K562 (cell line): ENCODE measurements around the gene RNF112. TPM values are rescaled to one million over a fixed set of nuclear protein-coding genes. Genes with fewer than 3 reads are reported as not detected.

Experiments
- ATAC-seq: fragments of 200-7000 bp; cut with Tn5 transposase; 3 replicates; pipeline ENCODE4 v1.9.1; 2020; ENCODE audit warnings: moderate library complexity
- BruUV-seq: library from RNA; stranded (reverse); fragments of 400-500 nt; replicated peaks from 2 replicates; lab custom pipeline; 2021; lab: Mats Ljungman, UMichigan
- CTCF ChIA-PET: fragments of 300-600 bp; formaldehyde crosslinking; extraction: SDS; loops from one replicate; lab custom pipeline; 2021; ENCODE audit warnings: low intra/inter-chr PET ratio; lab: Yijun Ruan, JAX
- POLR2A ChIA-PET: fragments of 300-600, 350-650 bp; sonication (Branson Sonifier 250); formaldehyde crosslinking; extraction: SDS; loops from one replicate; lab custom pipeline; 2021; ENCODE audit warnings: antibody characterized with exemption, inconsistent platforms; lab: Yijun Ruan, JAX
- DNase-seq, 4 experiments: peaks; one replicate each; pipeline versions ENCODE4 v3.0.0 to v3.0.0-alpha.2; 2011 to 2018; ENCODE audit warnings: low spot score in 3 of 4, mixed read lengths in 3 of 4; ENCODE audit errors: extremely low read depth in 1 of 4
- FAIRE-seq: peaks from 2 replicates; lab custom pipeline; 2011; peaks lifted over from hg19 to GRCh38; lab: Jason Lieb, UNC
- H2AFZ ChIP-seq: 2 replicates; pipeline ENCODE4 v1.6.0; 2011; ENCODE audit warnings: low read depth, low read length, control low read depth, inconsistent platforms
- H3K27ac ChIP-seq: fragments of 200-600 bp; 3 replicates; pipeline ENCODE4 v1.8.0; 2011; ENCODE audit warnings: low read depth, mild to moderate bottlenecking, control low read depth, inconsistent platforms, low read length, moderate library complexity, mixed read lengths; ENCODE audit errors: extremely low read depth
- H3K27me3 ChIP-seq, 2 experiments: fragments of 300-600 bp in 1 of 2; 2 replicates in 1 of 2; 3 replicates in 1 of 2; pipeline versions ENCODE4 v1.6.0 to v1.8.0; 2011; ENCODE audit warnings: inconsistent platforms in 2 of 2, low read length in 2 of 2, mild to moderate bottlenecking in 1 of 2, mixed read lengths in 1 of 2, moderate library complexity in 1 of 2; ENCODE audit not compliant: control insufficient read depth in 2 of 2, insufficient read depth in 2 of 2
- H3K36me3 ChIP-seq: fragments of 300-600 bp; 3 replicates; pipeline ENCODE4 v1.8.0; 2011; ENCODE audit warnings: mild to moderate bottlenecking, low read length, inconsistent platforms; ENCODE audit not compliant: control insufficient read depth, insufficient read depth
- H3K4me1 ChIP-seq, 2 experiments: fragments of 200-600 bp in 1 of 2; replicated peaks in 1 of 2; 2 replicates in 1 of 2; 3 replicates in 1 of 2; pipeline versions ENCODE4 v1.5.1 to v1.8.0; 2011; ENCODE audit warnings: inconsistent platforms in 2 of 2, low read length in 2 of 2, mild to moderate bottlenecking in 1 of 2, mixed read lengths in 1 of 2, moderate library complexity in 1 of 2; ENCODE audit not compliant: control insufficient read depth in 2 of 2, insufficient read depth in 2 of 2
- H3K4me2 ChIP-seq: 2 replicates; pipeline ENCODE4 v1.6.1; 2011; ENCODE audit warnings: low read length, control low read depth, inconsistent platforms, mixed read lengths; ENCODE audit not compliant: insufficient read depth
- H3K4me3 ChIP-seq: fragments of 200-600 bp; sonication (generic), shearing (Covaris generic); 2 replicates; pipeline ENCODE4 v1.5.1; 2016; ENCODE audit warnings: control low read depth, inconsistent platforms
- H3K79me2 ChIP-seq: fragments of 200-600 bp; 3 replicates; pipeline ENCODE4 v1.8.0; 2011; ENCODE audit warnings: low read length, inconsistent platforms; ENCODE audit not compliant: control insufficient read depth, insufficient read depth
- H3K9ac ChIP-seq, 2 experiments: 2 replicates each; pipeline versions ENCODE4 v1.6.0 to v1.6.1; 2011; ENCODE audit warnings: low read depth in 2 of 2, low read length in 2 of 2, control low read depth in 1 of 2, inconsistent platforms in 1 of 2, mild to moderate bottlenecking in 1 of 2, mixed read lengths in 1 of 2; ENCODE audit not compliant: insufficient read depth in 1 of 2
- H3K9me1 ChIP-seq: one replicate; pipeline ENCODE4 v1.6.0; 2011; ENCODE audit warnings: inconsistent platforms, mild to moderate bottlenecking, low read length, moderate library complexity; ENCODE audit not compliant: control insufficient read depth, insufficient read depth
- H3K9me3 ChIP-seq: replicated peaks from 2 replicates; pipeline ENCODE4 v1.5.1; 2011; ENCODE audit warnings: low read depth, low read length, inconsistent platforms; ENCODE audit not compliant: control insufficient read depth, insufficient read depth
- H4K20me1 ChIP-seq: replicated peaks from 2 replicates; pipeline ENCODE4 v1.6.1; 2011; ENCODE audit warnings: low read length, inconsistent platforms, mixed read lengths; ENCODE audit not compliant: control insufficient read depth, insufficient read depth
- TAF9B ChIP-seq: fragments of 450-650 bp; IDR thresholded peaks from 2 replicates; pipeline ENCODE4 v1.6.1; 2018; ENCODE audit warnings: mild to moderate bottlenecking; ENCODE audit not compliant: partially characterized antibody
- TRIM24 ChIP-seq, 2 experiments: fragments of 450-650 bp; IDR thresholded peaks; 2 replicates each; pipeline ENCODE4 v1.6.1; 2016
- TRIM28 ChIP-seq: fragments of 450-650 bp; IDR thresholded peaks from 2 replicates; pipeline ENCODE4 v1.6.1; 2017
- ZC3H8 ChIP-seq: fragments of 450-650 bp; IDR thresholded peaks from 2 replicates; pipeline ENCODE4 v1.6.1; 2017
- WGBS: fragments of 100-300 bp; shearing (Covaris generic); methylation state at CpG from one replicate; pipeline ENCODE4 v1.1.6; 2016; ENCODE audit warnings: low coverage, mixed read lengths; ENCODE audit not compliant: insufficient coverage; ENCODE audit errors: missing lambda C conversion rate; 5-methylcytosine and 5-hydroxymethylcytosine counted together
- in situ Hi-C: fragments of 300-500 bp; cut with MboI; formaldehyde crosslinking; loops from 4 replicates; pipeline ENCODE4 v1.15.0; 2018; ENCODE audit warnings: inconsistent platforms, mixed read lengths
- intact Hi-C: fragments of 100-400 bp; cut with micrococcal nuclease; formaldehyde crosslinking; loops from 2 replicates; pipeline ENCODE4 v1.14.2; 2022
- polyA plus RNA-seq, 8 experiments: library from polyadenylated mRNA; depleted of rRNA in 4 of 8; stranded (reverse) in 5 of 8; unstranded in 3 of 8; fragments of >200 nt; fragmentation: Nextera tagmentation in 2 of 8; fragmentation: Illumina TruSeq in 1 of 8; extraction: Ambion mirVana in 2 of 8; extraction: Trizol in 1 of 8; gene quantifications; 2 replicates each; pipeline versions ENCODE4 v1.2.1 to v1.2.3, GENCODE V29; 2011 to 2014; ENCODE audit warnings: inconsistent platforms in 1 of 8, missing spikeins in 1 of 8
- total RNA-seq, 7 experiments: library from RNA; depleted of rRNA in 6 of 7; stranded (reverse); fragments of >200 nt in 6 of 7; fragmentation: Illumina TruSeq in 2 of 7; extraction: Trizol in 2 of 7; gene quantifications; 2 replicates each; pipeline versions ENCODE4 v1.2.1 to v1.2.3, GENCODE V29; 2011 to 2021; ENCODE audit warnings: low replicate concordance in 1 of 7
- TF ChIP-seq, protein P1 (sequence below): fragments of 450-650 bp; IDR thresholded peaks from 2 replicates; pipeline ENCODE4 v1.6.1; 2017; ENCODE audit warnings: mild to moderate bottlenecking, moderate library complexity
- TF ChIP-seq, protein P2 (sequence below), 2 experiments: fragments of 450-650 bp; formaldehyde crosslinking in 1 of 2; IDR thresholded peaks; 2 replicates each; pipeline versions ENCODE4 v1.4.0 to v1.6.1; 2014 to 2020; ENCODE audit warnings: mild to moderate bottlenecking in 2 of 2, borderline replicate concordance in 1 of 2, low read depth in 1 of 2

RNF112 gene
- total and polyA plus RNA-seq, 9 of the 15 experiments (the other 6 are each of a cell fraction or from before 2014, with no cell fraction given), result 0.05 TPM; not detected in 8

DNA sequence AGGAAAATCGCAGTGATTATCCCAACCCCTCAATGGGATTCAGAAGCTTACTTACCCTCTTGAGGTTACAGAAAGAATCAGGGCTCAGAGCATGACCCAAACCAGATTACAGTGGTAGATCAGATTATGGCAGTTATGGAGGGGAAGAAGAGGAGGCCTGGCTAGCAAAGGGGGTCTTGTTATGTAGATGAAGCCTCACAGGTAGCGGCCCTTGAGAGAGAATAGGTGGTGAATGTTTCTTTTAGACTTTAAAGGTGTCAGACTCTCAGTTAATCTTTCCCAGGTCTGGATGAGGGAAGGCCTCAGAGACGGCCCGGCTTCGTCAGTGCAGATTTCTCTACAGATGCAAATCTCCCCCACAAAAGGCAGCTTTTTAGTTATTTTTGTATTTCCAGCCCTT, 15.6 kb downstream of the RNF112 start:
- intact Hi-C loops (no loop called here), in situ Hi-C loops (no loop called here)
- H3K27ac ChIP-seq, result no peak overlapping the region
- H3K9ac ChIP-seq, result no peak overlapping the region
- no peak overlapping the region for H3K4me3 ChIP-seq
- no peaks in the 10 kb centered on the region for H3K36me3 ChIP-seq
- no peak for FAIRE-seq
- ChIA-PET CTCF (no interaction called here), POLR2A (no interaction called here)
- no peak overlapping the region for H3K4me2 ChIP-seq
- H4K20me1 ChIP-seq, result no peaks in the 10 kb centered on the region
- no peak for DNase-seq
- no TSS peak for BruUV-seq
- H3K4me1 ChIP-seq, result no peaks in the 10 kb centered on the region
- ATAC-seq, result no peak
- no peaks in the 10 kb centered on the region for H3K9me3 ChIP-seq
- 0% methylated on average over 4 of the region's 5 CpGs for WGBS
- H2AFZ ChIP-seq, result no peak overlapping the region
- H3K9me1 ChIP-seq, result no peaks in the 10 kb centered on the region
- peaks cover 5 to 16% of the 10 kb centered on the region in 2 experiments; a peak in 3 of 5 replicates for H3K27me3 ChIP-seq
- TF ChIP-seq TAF9B, result no peak
- no peak for TF ChIP-seq TRIM24 (IDR thresholded peaks at IDR 0.05)
- TF ChIP-seq TRIM28, result no peak
- no peak for TF ChIP-seq ZC3H8
- no peaks in the 10 kb centered on the region for H3K79me2 ChIP-seq

DNA sequence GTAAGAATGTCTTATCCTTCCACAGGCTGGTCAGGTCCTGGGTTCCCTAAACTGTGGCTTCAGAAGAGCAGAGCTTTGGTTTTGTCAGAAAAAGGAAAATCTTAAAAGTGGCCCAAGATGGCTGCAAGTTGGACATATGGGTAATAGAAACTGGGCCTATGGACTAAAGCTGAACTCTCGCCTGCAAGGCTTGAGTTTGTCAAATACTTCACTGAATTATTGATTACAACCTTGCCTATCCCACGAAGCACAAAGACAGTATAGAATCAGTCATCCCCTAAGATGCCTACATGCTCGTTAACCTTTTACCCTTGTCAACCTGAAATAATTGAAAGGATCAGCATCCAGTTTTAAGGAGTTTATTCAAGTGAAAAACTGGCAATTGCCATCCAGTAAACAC, 20.7 kb downstream of the RNF112 start:
- no peaks in the 10 kb centered on the region; a peak in 1 of 5 replicates for H3K4me1 ChIP-seq
- H3K27me3 ChIP-seq, result peaks cover 0 to 10% of the 10 kb centered on the region in 2 experiments; a peak in 2 of 5 replicates
- no peak overlapping the region for H2AFZ ChIP-seq
- no peaks in the 10 kb centered on the region for H3K9me1 ChIP-seq
- H3K4me3 ChIP-seq, result no peak overlapping the region
- H3K9ac ChIP-seq, result no peak overlapping the region
- ChIA-PET POLR2A (interaction anchor here (0.6 kb wide), 1 partner anchor 203 kb away, joined by 4 read pairs; no protein-coding TSS in a partner anchor), CTCF (no interaction called here)
- no peak overlapping the region for H3K4me2 ChIP-seq
- no peaks in the 10 kb centered on the region for H3K79me2 ChIP-seq
- ATAC-seq, result no peak
- in situ Hi-C loops, result no loop called here
- no TSS peak for BruUV-seq
- H3K9me3 ChIP-seq, result no peaks in the 10 kb centered on the region
- intact Hi-C loops, result no loop called here
- no peaks in the 10 kb centered on the region for H4K20me1 ChIP-seq
- no peak for FAIRE-seq
- whole genome bisulfite sequencing, result 0% methylated on average over 3 of the region's 3 CpGs
- no peaks in the 10 kb centered on the region for H3K36me3 ChIP-seq
- no peak for DNase-seq
- H3K27ac ChIP-seq, result no peak overlapping the region
- TF ChIP-seq, protein P1, sequence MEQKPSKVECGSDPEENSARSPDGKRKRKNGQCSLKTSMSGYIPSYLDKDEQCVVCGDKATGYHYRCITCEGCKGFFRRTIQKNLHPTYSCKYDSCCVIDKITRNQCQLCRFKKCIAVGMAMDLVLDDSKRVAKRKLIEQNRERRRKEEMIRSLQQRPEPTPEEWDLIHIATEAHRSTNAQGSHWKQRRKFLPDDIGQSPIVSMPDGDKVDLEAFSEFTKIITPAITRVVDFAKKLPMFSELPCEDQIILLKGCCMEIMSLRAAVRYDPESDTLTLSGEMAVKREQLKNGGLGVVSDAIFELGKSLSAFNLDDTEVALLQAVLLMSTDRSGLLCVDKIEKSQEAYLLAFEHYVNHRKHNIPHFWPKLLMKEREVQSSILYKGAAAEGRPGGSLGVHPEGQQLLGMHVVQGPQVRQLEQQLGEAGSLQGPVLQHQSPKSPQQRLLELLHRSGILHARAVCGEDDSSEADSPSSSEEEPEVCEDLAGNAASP, result no peak
- TF ChIP-seq, protein P2, sequence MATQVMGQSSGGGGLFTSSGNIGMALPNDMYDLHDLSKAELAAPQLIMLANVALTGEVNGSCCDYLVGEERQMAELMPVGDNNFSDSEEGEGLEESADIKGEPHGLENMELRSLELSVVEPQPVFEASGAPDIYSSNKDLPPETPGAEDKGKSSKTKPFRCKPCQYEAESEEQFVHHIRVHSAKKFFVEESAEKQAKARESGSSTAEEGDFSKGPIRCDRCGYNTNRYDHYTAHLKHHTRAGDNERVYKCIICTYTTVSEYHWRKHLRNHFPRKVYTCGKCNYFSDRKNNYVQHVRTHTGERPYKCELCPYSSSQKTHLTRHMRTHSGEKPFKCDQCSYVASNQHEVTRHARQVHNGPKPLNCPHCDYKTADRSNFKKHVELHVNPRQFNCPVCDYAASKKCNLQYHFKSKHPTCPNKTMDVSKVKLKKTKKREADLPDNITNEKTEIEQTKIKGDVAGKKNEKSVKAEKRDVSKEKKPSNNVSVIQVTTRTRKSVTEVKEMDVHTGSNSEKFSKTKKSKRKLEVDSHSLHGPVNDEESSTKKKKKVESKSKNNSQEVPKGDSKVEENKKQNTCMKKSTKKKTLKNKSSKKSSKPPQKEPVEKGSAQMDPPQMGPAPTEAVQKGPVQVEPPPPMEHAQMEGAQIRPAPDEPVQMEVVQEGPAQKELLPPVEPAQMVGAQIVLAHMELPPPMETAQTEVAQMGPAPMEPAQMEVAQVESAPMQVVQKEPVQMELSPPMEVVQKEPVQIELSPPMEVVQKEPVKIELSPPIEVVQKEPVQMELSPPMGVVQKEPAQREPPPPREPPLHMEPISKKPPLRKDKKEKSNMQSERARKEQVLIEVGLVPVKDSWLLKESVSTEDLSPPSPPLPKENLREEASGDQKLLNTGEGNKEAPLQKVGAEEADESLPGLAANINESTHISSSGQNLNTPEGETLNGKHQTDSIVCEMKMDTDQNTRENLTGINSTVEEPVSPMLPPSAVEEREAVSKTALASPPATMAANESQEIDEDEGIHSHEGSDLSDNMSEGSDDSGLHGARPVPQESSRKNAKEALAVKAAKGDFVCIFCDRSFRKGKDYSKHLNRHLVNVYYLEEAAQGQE (IDR thresholded peaks at IDR 0.05; ENCODE audit: borderline replicate concordance), result no peak
- TF ChIP-seq, protein P2 (CRISPR knock-in tag; IDR thresholded peaks at IDR 0.05; ENCODE audit: low read depth), result no peak
